ENCODE data around the gene PLCH1.

PLCH1 gene

DNA sequence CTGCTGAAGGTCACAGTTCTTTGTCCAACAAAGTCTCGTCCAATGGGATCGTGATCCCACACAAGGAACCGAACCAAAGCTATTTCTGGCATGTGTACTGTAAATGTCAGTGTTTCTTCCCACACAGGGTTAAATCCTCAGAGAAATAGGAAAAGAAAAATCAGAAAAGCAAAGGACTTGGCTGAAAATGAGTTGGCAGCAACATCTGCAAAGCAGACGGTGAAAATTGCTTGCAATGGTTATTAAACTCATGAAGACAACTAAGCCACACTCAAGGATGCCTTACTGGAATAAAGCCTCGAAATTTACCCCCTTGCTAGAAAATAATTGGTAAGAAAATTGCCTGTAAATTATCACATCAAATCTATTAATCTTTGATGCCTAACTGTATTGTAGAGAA lies 256.2 kb downstream of the PLCH1 start:
- TF ChIP-seq ISL1 (CRISPR knock-in tag; IDR thresholded peaks at IDR 0.05) (no peak), SNAI2 (CRISPR knock-in tag; IDR thresholded peaks at IDR 0.05) (no peak), ZNF8 (CRISPR knock-in tag; IDR thresholded peaks at IDR 0.05) (no peak), ZFP30 (CRISPR knock-in tag; IDR thresholded peaks at IDR 0.05) (no peak), ZC3H10 (CRISPR knock-in tag; IDR thresholded peaks at IDR 0.05) (no peak), TOX (CRISPR knock-in tag; IDR thresholded peaks at IDR 0.05; ENCODE audit: borderline replicate concordance) (no peak)
- TF ChIP-seq, protein P1, sequence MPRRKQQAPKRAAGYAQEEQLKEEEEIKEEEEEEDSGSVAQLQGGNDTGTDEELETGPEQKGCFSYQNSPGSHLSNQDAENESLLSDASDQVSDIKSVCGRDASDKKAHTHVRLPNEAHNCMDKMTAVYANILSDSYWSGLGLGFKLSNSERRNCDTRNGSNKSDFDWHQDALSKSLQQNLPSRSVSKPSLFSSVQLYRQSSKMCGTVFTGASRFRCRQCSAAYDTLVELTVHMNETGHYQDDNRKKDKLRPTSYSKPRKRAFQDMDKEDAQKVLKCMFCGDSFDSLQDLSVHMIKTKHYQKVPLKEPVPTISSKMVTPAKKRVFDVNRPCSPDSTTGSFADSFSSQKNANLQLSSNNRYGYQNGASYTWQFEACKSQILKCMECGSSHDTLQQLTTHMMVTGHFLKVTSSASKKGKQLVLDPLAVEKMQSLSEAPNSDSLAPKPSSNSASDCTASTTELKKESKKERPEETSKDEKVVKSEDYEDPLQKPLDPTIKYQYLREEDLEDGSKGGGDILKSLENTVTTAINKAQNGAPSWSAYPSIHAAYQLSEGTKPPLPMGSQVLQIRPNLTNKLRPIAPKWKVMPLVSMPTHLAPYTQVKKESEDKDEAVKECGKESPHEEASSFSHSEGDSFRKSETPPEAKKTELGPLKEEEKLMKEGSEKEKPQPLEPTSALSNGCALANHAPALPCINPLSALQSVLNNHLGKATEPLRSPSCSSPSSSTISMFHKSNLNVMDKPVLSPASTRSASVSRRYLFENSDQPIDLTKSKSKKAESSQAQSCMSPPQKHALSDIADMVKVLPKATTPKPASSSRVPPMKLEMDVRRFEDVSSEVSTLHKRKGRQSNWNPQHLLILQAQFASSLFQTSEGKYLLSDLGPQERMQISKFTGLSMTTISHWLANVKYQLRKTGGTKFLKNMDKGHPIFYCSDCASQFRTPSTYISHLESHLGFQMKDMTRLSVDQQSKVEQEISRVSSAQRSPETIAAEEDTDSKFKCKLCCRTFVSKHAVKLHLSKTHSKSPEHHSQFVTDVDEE (CRISPR knock-in tag; IDR thresholded peaks at IDR 0.05): no peak
- ATAC-seq: no peak

DNA sequence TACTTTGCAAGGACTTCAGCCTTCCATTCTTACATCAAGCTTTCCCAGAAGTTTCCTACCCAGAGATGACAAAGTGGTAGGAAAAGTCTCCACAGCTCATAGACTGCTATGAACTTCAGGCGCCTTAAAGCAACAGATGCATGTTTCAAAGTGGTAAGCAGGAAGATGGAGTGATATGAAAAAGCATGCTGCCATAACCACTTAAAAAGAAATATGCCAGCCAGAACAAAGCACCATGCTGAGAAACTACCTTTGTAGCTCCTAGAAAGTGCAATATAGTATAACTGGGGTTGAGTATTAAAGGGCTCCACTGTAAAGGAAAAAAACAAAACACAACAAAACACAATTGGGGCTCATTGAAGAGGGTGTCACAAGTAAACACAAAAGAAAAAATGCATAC lies 259.0 kb downstream of the PLCH1 start:
- TF ChIP-seq, protein P2, sequence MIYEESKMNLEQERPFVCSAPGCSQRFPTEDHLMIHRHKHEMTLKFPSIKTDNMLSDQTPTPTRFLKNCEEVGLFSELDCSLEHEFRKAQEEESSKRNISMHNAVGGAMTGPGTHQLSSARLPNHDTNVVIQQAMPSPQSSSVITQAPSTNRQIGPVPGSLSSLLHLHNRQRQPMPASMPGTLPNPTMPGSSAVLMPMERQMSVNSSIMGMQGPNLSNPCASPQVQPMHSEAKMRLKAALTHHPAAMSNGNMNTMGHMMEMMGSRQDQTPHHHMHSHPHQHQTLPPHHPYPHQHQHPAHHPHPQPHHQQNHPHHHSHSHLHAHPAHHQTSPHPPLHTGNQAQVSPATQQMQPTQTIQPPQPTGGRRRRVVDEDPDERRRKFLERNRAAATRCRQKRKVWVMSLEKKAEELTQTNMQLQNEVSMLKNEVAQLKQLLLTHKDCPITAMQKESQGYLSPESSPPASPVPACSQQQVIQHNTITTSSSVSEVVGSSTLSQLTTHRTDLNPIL (CRISPR knock-in tag; IDR thresholded peaks at IDR 0.05; ENCODE audit: low read depth): no peak
- no peak for TF ChIP-seq ARNTL (CRISPR knock-in tag; IDR thresholded peaks at IDR 0.05; ENCODE audit: borderline replicate concordance, low read depth)
- TF ChIP-seq OSR1 (CRISPR knock-in tag; IDR thresholded peaks at IDR 0.05): no peak
- TF ChIP-seq ZFP3 (CRISPR knock-in tag; IDR thresholded peaks at IDR 0.05): no peak
- no peak for ATAC-seq

DNA sequence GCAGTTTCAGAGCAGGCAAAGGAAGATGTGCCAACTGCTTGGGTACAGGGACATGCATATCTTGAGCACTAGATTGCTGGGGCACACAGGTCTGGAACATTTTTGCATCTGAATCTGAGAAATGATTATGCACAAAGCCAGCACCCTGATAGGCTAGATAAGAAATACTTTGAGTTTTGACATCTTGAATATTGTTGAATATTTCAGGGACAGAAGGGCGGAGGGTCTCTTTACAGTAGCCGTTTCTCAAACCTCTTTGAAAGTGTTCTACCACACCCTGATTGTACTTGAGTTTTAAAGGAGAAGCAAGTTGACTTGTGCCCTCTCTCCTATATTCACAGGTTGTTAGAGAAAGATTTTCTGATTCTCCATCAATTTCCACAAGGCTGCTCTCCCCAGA lies 263.3 kb downstream of the PLCH1 start:
- ATAC-seq: no peak
- TF ChIP-seq TOX (CRISPR knock-in tag; IDR thresholded peaks at IDR 0.05; ENCODE audit: borderline replicate concordance) (no peak), ZFP3 (CRISPR knock-in tag; IDR thresholded peaks at IDR 0.05) (no peak), ISL1 (CRISPR knock-in tag; IDR thresholded peaks at IDR 0.05) (no peak)

DNA sequence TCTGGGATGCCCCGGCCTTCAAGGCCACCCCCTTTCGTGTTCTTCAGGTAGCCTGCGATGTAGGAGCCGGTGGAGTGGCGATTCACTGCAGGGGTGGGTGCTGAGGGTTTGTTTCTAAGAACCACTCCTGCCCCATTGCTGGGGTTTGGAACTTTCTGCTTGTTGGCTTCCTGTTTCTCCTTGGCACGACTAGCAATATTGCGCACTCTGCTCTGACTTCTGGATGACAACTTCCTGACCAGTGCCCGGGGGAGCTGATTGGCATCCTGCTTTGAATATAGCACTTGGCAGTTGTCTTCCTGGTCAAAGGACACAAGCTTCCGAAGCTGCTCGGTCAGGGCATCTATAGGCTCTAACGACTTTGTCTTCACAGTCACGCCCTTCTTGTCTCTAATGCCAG lies 263.8 kb downstream of the PLCH1 start:
- no peak for ATAC-seq

More for the DNA sequence above, 263.8 kb downstream of the PLCH1 start:
- TF ChIP-seq ARNTL (CRISPR knock-in tag; IDR thresholded peaks at IDR 0.05; ENCODE audit: borderline replicate concordance, low read depth) (no peak), GLIS3 (CRISPR knock-in tag; IDR thresholded peaks at IDR 0.05) (no peak), ZC3H10 (CRISPR knock-in tag; IDR thresholded peaks at IDR 0.05) (no peak), ESRRG (CRISPR knock-in tag; IDR thresholded peaks at IDR 0.05) (no peak), ZNF565 (CRISPR knock-in tag; conservative IDR thresholded peaks at IDR 0.05; ENCODE audit: low read depth) (no peak), ZNF8 (CRISPR knock-in tag; IDR thresholded peaks at IDR 0.05) (no peak), ZNF70 (CRISPR knock-in tag; IDR thresholded peaks at IDR 0.05) (no peak), SNAI2 (CRISPR knock-in tag; IDR thresholded peaks at IDR 0.05) (no peak), ISL1 (CRISPR knock-in tag; IDR thresholded peaks at IDR 0.05) (no peak), BACH2 (CRISPR knock-in tag; IDR thresholded peaks at IDR 0.05; ENCODE audit: borderline replicate concordance) (no peak), RARB (CRISPR knock-in tag; IDR thresholded peaks at IDR 0.05) (no peak), TCF4 (CRISPR knock-in tag; IDR thresholded peaks at IDR 0.05; ENCODE audit: borderline replicate concordance) (no peak), PPARA (CRISPR knock-in tag; IDR thresholded peaks at IDR 0.05; ENCODE audit: borderline replicate concordance) (no peak)
- TF ChIP-seq, protein P3, sequence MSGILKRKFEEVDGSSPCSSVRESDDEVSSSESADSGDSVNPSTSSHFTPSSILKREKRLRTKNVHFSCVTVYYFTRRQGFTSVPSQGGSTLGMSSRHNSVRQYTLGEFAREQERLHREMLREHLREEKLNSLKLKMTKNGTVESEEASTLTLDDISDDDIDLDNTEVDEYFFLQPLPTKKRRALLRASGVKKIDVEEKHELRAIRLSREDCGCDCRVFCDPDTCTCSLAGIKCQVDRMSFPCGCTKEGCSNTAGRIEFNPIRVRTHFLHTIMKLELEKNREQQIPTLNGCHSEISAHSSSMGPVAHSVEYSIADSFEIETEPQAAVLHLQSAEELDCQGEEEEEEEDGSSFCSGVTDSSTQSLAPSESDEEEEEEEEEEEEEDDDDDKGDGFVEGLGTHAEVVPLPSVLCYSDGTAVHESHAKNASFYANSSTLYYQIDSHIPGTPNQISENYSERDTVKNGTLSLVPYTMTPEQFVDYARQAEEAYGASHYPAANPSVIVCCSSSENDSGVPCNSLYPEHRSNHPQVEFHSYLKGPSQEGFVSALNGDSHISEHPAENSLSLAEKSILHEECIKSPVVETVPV (CRISPR knock-in tag; IDR thresholded peaks at IDR 0.05): no peak
- TF ChIP-seq, protein P1 (CRISPR knock-in tag; IDR thresholded peaks at IDR 0.05): no peak
- TF ChIP-seq, protein P2 (CRISPR knock-in tag; IDR thresholded peaks at IDR 0.05; ENCODE audit: low read depth): no peak
- TF ChIP-seq, protein P4, sequence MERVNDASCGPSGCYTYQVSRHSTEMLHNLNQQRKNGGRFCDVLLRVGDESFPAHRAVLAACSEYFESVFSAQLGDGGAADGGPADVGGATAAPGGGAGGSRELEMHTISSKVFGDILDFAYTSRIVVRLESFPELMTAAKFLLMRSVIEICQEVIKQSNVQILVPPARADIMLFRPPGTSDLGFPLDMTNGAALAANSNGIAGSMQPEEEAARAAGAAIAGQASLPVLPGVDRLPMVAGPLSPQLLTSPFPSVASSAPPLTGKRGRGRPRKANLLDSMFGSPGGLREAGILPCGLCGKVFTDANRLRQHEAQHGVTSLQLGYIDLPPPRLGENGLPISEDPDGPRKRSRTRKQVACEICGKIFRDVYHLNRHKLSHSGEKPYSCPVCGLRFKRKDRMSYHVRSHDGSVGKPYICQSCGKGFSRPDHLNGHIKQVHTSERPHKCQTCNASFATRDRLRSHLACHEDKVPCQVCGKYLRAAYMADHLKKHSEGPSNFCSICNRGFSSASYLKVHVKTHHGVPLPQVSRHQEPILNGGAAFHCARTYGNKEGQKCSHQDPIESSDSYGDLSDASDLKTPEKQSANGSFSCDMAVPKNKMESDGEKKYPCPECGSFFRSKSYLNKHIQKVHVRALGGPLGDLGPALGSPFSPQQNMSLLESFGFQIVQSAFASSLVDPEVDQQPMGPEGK (CRISPR knock-in tag; IDR thresholded peaks at IDR 0.05; ENCODE audit: borderline replicate concordance): no peak
- TF ChIP-seq, protein P5, sequence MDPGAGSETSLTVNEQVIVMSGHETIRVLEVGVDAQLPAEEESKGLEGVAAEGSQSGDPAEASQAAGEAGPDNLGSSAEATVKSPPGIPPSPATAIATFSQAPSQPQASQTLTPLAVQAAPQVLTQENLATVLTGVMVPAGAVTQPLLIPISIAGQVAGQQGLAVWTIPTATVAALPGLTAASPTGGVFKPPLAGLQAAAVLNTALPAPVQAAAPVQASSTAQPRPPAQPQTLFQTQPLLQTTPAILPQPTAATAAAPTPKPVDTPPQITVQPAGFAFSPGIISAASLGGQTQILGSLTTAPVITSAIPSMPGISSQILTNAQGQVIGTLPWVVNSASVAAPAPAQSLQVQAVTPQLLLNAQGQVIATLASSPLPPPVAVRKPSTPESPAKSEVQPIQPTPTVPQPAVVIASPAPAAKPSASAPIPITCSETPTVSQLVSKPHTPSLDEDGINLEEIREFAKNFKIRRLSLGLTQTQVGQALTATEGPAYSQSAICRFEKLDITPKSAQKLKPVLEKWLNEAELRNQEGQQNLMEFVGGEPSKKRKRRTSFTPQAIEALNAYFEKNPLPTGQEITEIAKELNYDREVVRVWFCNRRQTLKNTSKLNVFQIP (CRISPR knock-in tag; IDR thresholded peaks at IDR 0.05; ENCODE audit: borderline replicate concordance, low read depth): no peak
